HG03575 (cell line): ENCODE measurements around the gene SH3RF3.

ENCODE experiments used
- ATAC-seq: cut with Tn5 transposase; IDR thresholded peaks from one replicate; pipeline ENCODE4 v1.9.1; 2021; ENCODE audit not compliant: unreplicated experiment, insufficient number of reproducible peaks, low FRiP score; ENCODE audit errors: extremely low read depth

SH3RF3 gene

DNA sequence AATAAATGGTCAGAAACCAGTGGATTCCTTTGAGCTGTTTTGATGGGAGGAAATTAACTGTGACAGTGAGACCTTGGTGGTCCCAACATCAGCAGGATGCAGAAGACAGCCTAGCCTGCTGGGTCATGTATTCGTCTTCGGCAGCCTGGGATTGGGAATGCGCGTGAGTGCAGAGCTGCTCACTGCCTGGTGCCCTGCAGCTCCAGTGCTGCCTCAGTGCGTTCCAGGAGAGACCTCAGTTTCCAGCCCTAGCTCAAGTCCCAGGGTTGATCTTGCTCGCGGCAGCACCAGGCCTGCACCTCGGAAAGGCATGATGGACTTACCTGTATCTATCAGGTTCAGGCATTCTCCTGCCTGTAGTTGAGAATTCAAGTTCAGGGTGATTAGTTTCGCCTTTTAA, 203.9 kb downstream of the SH3RF3 start:
- ATAC-seq = no peak

DNA sequence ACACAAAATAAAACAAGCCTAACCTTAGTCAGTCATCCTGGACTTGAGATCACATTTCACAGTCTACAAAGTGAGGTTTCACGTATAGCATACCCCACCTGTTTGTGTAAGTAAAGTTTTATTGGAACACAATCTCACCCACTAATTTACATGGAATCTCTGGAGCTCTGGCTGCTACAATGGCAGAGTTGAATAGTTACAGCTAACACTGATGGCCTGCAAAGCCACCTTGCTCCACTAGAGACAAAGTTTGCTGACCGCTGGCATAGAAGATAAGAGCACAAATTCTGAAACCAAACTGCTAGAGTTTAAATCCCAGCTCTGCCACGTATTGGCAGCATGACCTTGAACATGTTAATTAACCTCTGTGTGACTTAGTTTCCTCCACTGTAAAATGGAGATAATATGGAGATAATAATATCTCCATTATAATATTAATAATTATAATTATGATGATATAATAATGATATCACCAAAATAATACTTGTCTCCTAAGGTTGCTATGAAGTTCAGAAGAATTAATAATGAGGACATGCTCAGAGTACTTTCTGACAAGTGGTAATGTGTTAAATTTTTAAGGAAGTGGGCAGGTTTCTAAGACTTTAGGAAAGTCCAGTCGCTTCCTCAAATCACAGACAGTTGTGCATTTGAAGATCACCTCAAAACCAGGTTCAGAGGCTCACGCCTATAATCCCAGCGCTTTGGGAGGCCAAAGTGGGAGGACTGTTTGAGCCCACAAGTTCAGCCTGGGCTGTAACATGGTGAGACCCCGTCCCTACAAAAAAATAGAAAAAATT, 204.6 kb downstream of the SH3RF3 start:
- no peak for ATAC-seq

DNA sequence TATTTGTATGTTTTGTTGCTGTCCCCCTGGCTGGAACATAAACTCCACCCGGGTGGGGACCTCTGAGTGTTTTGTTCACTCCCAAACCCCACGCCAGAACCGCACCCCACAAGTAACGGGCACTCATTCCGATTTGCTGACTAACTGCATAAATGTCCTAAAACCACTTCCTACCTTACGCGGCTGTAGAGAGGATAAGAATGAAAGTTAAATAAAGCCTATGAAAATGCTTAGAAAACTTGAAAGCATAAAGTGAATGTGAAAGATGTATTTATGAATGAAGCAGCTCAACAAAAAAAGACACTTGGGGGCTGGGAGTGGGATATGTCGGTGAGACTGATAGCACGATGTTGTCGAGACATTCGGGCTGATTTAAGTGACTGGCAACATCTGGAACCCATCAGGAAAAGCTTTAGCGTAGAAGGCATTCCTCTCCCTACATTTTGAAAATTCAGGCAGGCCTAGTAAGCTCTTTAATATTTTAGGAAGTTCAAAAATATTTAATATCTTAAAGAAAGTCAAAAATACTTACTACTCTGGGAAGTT, 206.7 kb downstream of the SH3RF3 start:
- no peak for ATAC-seq

DNA sequence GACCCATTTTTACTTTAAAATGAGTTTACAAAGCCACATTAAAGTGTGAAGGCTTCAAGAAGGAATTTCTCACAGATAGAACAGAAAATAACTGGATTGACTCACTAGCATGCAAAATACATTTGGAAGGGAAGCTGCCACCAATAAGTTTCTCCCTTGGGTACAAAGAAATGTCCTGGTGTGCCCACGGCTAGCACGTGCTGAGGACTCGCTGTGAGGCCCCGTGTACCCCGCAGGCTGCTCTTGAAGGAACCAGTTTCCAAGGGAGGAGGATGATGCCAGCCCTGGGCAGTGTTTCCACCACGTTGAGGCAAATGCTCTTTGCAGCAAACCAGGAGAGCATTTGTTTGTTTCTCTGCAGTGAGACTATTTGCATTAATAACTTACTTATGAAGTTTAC, 207.3 kb downstream of the SH3RF3 start:
- ATAC-seq = no peak

DNA sequence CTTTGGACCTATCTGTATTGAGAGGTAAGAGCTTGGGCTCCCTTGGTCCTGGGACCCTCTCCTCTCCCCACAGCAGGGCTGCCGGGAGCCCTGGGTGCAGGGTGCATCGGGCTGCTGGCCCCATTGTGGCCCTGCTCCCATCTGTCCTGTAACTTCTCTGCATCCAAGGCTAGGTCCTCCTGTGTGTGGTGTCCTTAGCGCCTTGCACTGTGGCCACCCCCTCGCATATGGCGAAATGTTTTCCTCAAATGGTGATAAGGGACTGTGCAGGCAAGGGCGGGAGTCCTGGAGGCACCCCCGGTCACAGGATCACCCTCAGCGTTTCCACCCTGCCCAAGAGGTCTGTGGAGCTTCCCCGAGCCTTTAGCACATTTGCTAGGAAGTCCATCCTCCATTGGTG, 208.2 kb downstream of the SH3RF3 start:
- no peak for ATAC-seq

DNA sequence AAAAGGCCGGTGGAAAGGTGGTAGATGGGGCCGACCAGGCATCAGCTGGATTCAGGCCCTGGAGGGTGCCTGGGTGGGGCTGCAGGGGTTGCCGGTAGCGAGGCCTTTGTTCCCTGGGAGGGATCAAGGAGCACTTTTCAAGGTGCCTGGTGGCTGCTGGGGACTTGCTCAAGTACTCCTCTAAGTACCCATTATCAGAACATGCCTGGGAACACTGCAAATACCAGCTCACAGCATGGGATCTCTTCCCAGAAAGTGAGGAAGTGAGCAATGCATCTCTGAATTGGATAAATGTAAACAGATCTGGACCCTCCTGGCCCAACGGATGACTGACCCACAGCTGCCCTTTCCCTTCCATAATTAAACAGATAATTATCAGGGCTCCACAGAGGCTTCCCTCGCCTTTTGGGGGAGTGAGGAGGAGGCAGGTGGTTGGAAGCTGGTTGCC, 210.5 kb downstream of the SH3RF3 start:
- ATAC-seq = no peak

DNA sequence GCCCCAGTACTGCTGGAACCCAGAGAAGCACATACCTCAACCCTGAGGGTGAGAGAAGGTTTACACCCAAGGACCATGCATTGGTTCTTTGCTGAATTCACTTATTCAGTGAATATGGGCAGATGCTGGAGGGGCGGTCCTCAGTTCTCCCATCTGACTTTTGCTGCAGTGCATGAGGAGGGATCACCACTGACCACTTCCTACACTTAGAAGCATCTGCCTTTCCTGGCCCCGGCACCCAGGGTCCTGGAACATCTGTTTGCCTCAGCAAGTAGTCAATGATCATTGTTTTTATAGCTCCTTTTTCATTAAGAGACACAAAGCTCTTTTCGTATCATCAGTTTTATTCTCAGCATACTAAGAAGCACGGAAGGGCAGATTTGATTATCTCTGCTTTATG, 211.4 kb downstream of the SH3RF3 start:
- no peak for ATAC-seq

DNA sequence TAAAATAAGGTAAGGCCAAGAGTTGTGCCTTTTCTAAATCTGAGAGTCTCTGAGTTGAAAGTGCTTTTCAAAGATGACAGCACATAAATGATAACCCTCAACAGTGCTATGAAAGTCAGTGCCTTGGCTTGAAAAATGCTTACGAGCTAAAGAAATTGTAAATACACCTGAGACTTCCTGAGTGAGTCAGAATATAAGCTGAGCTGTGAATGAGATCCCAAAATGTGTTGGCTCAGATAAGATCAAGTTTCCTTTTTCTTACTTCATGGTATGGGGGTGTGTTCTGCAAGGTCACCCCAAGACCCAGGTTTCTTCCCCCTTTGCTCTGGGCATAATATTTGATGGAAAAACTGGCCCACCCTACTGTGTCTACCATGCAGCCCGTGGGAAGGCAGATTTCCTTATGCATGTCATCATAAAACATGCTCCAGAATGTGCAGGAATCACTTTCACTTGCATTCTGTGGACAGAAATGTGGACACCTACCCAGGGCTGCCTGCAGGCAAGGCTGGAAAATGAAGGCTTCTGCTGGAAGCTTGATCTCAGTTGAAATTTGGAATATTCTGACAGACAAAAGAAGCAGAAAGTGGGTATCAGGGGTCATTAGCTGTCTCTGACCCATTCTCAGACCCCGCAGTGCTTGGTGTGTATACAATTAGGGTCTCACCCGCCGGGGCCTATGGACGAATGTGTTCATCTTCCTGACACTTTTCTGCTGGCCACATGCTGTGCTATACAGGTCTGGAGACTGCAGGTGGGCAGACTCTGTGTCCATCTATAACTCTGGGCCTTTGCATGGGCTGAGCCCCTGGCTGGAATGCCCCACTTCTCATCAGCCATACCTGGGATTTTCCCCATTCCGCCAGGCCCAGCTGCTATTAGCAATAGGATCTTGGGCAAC, 212.6 kb downstream of the SH3RF3 start:
- ATAC-seq = no peak

DNA sequence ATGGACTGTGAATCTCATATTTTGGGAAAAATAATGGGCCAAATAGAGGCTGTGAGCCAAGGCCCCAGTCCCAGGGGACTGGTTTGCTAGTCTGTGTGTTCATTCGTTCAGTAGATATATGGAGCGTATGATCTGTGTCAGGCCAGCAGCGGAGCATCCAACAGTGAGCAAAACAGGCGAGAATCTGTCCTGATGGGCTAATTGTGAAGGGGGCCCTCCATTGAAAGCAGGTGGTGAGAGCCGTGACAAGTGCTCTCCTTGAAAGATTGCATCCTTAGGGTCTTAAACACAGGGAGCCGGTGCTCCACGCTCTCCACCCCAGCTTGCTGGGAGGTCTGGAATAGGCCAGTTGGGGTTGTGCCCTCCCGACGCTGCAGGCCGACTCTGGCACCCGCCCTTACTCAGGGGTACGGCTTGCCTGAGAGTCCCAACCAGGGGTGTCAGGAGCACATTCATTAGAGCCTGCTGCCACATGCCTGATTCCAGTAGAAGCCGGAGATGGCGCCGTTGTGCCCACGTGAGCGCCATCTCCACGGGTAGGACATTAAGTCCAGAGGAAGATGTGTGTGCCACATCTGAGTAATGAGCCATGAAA, 213.3 kb downstream of the SH3RF3 start:
- ATAC-seq = no peak

DNA sequence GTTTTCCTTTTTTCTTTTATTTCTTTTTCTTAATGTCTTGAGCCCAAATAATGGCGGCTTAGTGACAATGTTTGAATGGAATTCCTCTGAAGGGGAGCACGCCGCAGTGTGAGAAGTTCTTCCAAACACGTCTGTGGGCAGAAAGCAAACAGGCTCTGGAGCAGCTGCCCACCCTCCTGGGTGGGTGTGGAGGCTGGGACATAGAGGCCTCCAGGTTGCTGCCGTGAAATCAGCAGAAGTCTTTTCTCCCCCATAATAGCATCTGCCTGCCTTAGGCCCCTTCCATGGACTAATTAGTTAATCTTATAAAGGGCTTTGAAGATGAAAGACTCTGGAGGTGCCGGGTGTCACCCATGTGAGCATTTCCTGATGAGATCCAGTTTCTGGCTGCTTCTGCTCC, 213.9 kb downstream of the SH3RF3 start:
- ATAC-seq = no peak

DNA sequence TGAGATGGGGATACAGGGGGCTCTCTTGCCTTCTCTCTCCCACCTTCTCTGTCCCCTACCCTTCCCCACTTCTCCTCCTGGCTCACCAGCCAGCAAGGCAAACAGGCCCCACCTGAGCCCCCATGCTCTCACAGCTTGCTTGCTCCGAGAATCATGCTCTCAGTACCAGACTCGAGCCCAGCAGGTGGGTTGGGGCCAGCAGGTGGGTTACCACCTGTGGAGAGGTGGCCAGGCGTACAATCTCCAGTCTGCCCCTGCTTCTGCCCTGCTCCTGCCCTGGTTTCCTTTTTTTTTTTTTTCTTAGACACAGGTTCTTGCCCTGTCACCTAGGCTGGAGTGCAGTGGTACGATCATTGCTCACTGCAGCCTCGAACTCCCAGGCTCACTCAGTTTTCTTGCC, 214.5 kb downstream of the SH3RF3 start:
- ATAC-seq = no peak

DNA sequence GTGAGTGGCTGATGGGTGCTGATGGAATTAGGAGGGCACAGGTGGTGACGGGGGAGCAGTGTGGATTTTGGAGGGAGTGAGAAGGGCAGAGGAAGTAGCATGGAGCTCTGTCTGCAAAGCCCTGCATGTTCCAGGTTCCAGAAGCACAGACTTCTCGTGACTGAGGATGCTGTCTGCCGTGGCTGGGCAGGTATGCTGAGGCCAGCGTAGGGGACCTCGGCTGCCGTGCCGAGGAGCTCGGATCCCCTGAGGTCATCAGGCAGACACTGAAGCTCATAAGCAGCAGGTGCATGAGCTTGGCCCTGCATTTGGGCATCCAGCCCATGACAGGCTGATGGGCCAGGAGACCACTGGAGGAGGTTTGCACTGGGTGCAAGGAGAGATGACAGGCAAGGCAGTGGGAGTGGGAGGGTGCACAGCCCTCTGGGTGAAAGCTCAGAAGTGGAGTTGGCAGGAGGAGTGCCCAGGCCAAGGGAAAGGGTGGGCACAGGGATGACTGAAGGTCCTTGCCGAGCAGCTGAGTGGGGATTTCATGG, 215.3 kb downstream of the SH3RF3 start:
- no peak for ATAC-seq

DNA sequence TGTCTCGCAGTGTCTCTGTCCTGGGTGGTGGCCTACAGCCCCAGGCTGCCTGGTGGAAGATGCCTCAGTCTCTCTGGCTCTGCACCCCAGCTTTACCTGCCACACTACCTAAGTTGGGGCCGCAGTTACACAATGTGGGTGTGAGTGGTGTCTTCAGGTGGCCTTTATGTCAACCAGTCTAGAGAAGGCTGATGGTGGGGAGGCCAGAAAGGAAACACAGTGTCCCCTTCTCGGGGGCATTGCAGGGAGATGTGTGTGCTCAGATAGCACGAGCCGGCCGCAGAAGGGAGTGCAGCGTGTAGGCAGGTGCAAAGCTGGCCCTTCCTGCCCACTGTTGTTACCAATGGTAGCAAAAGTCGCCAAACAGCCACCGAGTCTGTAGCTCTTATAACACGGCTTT, 216.1 kb downstream of the SH3RF3 start:
- no peak for ATAC-seq

DNA sequence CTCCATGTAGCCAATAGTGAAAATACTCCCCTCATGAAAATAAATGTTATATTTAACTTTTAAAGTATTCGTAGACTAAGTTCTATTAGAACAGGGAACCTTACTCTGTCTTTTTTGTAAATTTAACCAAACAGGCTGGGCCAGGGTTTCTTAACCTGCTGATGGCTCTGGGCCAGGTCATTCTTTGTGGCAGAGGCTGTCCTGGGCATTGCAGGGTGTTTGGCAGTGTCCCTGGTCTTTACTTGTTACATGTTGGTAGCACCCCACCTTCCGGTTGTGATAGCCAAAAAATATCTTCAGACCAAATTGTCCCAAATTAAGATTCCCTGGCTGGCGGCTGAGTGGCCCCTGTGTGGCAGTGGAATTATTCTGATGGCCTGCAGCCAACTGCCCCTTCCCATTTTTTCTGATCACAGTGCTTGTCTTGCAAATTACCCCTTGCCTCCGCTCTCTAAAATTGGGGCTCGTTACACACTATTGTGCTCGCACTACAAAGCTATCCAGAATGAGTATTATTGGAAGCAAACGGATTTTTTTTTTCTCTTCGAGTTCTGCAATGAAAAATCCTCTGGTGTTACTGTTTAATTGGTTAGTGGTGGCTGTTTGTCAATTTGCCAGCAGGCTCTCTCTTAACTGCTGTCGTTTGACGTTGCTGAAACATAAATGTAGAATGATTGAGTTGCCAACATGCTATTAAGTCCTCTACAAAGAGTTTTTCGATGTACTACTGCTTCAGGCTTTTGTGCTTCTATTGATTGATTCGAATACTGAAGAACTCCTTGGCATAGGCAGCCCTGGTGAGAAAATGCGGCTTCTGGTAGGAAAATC, 216.9 kb downstream of the SH3RF3 start:
- no peak for ATAC-seq

DNA sequence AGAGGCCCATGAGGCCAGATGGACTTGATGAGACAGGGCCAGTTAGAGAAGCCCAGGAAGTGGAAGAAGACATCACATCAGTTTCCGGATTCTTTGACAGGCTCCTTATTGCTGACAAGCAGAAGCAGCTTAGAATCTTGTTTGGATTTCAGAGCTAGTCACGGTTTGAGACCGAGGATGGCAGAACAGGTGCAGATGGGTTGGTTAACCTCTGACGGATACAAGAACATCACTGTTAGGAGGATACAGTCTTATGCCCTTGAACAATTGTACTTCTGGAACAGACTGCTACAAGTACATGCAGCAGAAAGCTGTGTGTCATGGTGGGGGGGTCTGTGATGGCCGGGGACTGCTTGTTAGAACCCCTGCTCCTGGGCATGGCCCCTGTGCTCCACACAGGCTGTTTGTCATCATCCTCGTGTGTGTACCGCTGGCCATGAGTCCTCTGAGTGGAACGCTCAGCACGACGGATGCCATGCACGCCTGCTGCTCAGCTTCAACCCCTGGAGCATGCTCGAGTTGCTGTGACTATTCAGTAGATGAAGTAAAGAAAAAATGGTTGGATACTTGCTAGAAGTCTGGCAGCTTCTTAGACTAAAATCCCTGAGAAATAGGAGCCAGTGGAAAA, 217.7 kb downstream of the SH3RF3 start:
- no peak for ATAC-seq

DNA sequence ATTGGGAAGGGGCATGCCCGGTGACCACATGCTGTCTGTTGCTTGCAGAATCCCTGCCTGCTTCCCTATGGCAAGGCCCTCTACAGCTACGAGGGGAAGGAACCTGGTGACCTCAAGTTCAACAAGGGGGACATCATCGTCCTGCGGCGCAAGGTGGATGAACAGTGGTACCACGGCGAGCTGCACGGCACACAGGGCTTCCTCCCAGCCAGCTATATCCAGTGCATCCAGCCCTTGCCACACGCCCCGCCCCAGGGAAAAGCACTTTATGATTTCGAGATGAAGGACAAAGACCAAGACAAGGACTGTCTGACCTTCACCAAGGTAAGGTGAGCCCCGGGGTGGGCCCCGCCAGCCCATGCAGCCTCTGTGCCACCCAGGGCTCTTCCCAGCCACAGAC, 218.6 kb downstream of the SH3RF3 start:
- ATAC-seq = no peak

DNA sequence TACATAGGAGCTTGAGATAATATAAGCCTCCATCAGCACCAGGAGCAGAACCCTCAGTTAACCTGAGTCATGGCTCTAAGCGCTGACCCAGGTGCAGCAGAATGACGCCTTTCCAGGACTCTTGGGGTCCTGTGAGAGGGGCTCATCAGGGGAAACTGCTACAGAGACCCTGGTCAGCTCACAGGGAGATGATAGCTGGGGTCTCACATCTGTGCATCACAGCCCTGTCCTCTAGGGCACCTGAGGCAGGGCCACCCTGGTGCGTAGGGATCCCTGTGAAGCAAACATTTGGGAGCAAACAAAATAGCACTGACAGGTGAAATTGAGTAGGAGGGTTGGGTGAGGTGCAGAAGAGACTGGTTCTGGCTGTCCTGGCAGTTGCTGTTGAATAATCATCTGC, 219.2 kb downstream of the SH3RF3 start:
- no peak for ATAC-seq
